ENCODE measurements around the gene CCL4.

DNA sequence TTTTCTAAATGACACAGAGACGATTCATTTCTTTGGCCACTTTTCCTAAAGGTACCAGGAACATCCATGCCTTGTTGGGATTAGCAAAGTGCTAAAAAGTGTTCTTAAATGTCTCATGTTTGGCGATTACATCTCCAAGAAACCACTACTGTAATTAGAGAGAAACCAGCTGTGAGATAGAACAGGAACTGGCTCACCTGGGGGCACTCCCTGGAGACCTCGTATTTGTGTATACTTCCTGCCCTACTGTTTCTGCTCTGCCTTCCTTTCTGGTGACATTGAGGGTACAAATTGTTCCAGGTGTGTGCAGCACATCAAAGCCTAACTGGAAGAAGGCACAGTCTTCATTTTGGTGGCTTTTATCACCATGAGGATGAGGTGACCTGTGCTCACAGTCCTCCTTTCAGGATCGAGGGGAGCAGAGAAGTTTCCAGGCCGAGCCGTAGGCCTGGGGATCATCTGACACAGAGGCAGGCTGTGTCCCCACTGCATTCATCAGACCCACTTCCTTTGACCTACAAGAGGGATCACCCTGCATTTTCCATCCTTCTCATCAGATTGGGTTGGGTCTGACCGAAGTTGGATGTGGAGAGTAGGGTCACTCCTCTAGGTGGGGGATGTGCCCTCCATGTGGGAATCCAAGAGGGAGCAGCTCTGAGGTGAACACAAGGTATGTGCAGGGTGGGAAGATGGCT lies 23.7 kb downstream of the CCL4 start:
- no peak for TF ChIP-seq CTCF (IDR thresholded peaks at IDR 0.05)
- no peak for TF ChIP-seq POLR2A (IDR thresholded peaks at IDR 0.05; ENCODE audit: low read depth)
- TF ChIP-seq EP300 (IDR thresholded peaks at IDR 0.05) = no peak
- no peak for TF ChIP-seq POLR2AphosphoS5 (IDR thresholded peaks at IDR 0.05)

All from esophagus muscularis mucosa (tissue), 4 donors.